ENCODE data around the gene DTX3.

Gene DTX3

DNA sequence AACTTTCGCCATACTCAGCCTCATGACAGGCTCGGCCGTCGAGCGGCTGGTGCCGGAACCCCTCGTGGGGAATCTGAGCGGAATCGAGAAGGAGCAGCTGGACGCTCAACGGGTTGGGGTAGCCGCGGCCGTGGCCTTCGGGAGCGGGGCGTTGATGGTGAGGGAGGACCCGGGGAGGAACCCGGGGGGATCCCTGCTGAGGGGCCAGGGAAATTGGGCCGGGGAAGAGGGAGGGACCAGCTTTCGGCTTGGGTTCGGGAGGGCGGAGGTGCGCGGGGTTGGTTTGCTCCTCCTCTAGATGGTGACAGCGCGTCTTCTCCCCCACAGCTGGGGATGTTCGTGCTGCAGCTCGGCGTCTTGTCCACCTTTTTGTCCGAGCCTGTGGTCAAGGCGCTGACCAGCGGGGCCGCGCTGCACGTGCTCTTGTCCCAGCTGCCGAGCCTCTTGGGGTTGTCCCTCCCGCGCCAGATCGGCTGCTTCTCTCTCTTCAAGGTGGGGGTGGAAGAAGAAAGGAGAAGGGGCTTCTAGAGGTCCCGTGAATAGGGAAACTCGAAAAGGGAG is 16.4 kb downstream of the DTX3 start:
- DNase-seq, result no peak

DNA sequence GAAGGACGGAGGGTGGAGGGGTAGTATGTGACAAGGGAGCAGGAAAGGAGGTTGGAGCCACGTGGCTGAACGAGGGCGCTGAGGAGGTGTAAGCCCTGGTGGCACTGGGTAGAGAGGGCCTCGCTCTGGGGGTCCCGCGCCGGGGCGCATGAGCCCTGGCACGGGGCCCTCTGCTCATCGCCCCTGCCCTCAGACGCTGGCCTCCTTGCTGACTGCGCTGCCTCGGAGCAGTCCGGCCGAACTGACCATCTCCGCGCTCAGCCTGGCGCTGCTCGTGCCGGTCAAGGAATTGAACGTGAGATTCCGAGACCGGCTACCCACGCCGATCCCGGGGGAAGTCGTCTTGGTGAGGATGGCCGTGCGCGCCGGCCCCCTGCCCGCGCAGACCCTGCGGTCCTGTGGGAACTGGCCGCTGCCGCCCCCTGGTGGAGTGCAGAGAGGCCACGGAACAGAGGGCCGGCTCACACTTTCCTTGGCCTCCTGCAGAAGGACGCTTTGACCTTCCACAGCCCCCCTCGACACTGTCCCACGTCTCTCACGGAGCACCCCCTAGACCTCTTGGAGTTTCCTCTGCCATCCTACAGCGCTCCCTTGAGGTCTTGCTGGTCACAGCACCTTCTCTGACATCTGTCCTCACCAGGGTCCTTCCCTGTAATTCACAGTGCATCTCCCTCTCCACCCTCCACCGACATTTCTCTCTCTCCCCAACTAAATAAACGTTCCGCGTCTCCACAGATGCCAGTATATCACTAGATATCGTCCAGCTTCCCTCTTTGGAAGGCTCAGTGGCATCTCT is 17.1 kb downstream of the DTX3 start:
- DNase-seq, result peak; percentile 62

DNA sequence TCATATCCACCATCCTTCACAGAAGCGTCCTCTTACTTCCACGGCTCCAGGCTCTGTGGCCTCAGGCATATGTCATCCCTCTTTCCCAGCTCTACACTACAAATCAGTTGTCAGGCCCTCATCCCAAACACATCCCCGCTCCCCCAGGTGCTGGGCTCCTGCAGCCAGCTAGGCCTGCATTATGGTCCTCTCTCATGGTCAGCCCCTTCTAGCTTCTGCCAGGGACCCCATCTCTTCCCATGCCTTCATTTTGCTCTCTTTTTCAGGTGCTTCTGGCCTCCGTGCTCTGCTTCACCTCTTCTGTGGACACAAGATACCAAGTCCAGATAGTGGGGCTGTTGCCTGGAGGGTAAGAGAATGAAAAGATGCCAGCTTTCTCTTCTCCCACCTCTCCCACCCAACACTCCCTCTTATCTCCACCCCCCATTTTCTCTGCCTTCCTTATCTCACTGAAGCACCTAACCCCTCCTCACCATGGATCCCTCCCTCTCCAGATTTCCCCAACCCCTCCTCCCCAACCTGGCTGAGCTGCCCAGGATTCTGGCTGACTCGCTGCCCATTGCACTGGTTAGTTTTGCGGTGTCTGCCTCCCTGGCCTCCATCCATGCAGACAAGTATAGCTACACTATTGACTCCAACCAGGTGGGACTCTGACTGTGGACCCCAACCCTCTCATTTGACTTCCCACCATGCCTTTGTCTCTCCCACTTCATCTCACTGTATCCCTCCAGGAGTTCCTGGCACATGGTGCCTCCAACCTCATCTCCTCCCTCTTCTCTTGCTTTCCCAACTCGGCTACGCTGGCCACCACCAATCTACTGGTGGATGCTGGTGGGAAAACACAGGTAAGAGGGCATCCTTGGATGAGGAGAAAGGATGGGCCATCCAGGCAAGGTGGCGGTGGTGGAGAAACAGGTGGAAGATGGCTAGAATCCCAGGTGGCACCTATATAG is 17.9 kb downstream of the DTX3 start:
- DNase-seq, result no peak

DNA sequence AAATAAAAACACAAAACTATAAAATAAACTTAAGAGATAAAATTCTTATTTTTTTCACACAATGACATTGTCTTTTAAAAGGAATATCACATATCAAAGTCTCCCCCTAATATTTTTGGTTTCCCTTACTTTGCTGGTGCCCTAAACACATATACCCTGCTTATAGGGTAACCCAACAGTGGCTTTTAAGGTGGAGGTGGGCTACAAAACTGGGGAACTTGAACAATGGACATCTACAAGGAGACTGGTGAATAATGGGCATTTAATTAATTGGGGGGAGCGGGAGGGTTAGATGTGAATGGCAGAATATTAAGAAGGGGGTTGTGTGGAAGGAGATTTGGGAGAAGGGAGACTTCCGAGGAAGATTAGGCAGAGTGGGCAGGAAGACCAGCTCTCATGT is 18.8 kb downstream of the DTX3 start:
- DNase-seq, result no peak

DNA sequence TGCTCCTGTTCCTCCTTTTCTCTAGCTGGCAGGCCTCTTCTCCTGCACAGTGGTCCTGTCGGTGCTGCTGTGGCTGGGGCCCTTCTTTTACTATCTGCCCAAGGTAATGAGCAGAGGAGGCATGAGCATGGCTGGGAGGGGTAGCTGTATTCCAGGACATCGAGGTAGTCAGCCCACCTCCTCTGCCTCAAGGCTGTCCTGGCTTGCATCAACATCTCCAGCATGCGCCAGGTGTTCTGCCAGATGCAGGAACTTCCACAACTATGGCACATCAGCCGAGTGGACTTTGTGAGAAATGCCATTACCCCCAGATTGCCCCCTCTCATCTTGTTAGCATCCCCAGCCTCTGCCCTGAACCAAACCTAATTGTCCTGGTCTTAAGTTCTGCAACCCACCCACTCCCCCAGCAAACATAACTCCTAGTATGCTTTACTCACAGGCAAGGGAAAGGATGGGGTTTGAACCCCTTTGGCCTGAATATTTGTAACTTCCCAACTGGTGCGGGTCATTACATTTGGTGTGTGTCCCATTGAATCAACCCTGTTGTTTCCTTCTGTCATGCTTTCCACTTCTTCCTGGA is 19.3 kb downstream of the DTX3 start:
- DNase-seq, result no peak

DNA sequence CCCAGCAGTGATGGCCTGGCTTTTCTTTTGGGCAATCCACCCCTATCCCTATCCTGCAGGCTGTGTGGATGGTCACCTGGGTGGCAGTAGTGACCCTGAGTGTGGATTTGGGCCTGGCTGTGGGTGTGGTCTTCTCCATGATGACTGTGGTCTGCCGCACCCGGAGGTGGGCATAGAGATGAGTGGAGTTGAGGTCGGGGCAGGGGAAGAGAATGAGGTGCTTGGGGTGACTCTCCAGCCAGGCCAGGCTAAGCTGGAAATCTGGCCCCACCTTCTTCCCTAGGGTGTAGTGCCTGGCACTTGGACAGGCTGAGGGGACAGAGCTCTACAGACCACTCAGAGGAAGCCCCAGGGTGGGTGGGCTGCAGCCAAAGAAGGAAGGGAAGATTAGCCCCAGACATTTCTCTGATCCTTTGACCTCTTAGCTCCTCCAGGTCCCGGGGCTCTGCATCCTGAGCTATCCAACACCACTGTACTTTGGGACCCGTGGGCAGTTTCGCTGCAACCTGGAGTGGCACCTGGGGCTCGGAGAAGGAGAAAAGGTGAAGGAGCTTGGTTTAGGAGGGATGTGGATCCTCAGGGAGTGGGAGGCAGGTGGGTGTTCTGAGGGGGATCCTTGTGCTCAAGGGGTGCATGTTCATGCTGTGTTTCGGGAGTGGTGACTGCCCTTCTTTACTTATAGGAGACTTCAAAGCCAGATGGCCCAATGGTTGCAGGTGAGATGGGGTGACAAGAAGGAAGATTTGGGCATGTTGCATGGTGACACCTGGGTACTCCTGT is 20.0 kb downstream of the DTX3 start:
- DNase-seq, result no peak

DNA sequence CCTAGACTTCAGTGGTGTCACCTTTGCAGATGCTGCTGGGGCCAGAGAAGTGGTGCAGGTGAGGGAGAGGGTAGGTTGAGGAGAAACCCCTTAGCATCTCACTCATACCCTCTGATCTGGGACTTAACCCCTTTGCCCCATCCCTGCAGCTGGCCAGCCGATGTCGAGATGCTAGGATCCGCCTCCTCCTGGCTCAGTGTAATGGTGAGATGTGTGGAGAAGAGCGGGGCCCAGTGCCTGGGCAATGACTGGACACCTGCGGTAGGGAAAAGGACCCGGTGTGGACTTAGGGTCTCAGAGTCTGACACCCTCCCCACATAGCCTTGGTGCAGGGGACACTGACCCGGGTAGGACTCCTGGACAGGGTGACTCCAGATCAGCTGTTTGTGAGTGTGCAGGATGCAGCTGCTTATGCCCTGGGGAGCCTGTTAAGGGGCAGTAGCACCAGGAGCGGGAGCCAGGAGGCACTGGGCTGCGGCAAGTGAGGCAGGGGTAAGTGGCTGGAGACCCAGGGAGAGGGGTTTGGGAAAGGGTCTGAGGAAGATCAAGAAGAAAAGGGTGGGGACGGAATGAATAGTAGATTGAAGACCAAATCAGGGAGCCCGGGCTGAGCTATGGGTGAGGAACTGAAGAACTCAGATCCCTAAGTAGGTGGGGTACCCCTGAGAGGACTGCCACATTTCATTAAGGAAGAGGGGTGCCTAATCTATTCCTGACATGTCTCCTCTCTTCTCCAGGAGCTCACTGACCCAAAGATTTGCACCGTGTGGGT is 20.8 kb downstream of the DTX3 start:
- no peak for DNase-seq

DNA sequence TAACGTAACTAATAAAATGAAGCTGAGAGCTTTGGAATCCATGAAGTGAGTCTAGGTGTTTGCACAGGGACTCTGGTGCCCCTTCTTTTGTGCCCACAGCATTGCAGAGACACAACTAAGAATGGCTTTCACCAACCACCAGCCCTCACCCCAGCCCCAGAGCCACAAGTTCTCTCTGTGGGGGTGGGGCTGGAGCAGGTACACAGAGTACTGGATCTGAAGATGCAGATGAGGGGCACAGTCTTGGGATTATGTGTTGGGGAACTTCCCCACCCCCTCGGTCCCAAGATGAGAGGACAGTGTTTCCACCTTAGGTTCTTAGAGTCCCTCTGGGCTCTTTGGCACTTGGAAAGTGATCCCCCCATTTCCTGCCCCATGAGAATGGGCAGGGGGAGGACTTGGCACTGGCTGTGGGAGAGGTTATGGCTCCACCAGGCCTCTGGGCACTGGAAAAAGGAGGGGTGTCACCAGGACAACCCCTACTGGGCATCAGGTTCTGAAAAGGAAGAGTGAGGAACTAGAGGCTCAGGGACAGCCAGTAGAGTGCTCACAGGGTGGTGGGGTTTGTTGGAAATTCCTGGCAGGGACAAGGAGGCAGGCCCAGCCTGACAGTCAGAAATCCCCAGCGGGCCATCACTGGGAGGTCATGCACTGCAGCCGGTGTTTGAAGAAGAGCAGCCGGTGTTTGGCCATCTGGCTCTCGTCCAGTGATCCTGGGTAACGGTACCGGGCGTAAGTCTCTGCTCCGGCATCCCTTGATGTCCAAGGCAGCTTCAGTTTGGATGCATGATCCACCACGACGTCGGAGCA is 21.7 kb downstream of the DTX3 start:
- DNase-seq, result no peak

DNA sequence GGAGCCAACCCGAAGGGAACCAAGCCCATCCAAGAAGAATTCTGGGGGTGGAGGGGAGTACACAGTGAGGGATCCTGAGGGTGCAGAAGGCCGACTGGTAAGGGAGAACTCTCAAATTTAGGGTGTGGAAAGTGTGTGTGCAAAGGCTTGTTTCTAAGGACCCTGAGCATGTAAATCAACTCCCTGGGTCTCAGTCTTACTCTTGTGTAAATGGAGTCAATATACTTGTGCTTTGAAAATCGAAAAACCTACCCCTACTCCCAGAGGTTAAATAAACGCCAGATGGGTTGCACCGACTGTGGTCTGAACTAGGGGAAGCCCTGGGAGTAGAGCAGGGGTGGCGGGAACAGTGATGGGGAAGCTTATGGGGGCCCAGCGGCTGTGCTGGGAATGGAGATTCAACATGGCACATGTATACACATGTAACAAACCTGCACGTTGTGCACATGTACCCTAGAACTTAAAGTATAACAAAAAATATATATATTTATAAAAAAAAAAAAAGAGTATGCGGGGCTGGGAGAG is 22.4 kb downstream of the DTX3 start:
- no peak for DNase-seq

DNA sequence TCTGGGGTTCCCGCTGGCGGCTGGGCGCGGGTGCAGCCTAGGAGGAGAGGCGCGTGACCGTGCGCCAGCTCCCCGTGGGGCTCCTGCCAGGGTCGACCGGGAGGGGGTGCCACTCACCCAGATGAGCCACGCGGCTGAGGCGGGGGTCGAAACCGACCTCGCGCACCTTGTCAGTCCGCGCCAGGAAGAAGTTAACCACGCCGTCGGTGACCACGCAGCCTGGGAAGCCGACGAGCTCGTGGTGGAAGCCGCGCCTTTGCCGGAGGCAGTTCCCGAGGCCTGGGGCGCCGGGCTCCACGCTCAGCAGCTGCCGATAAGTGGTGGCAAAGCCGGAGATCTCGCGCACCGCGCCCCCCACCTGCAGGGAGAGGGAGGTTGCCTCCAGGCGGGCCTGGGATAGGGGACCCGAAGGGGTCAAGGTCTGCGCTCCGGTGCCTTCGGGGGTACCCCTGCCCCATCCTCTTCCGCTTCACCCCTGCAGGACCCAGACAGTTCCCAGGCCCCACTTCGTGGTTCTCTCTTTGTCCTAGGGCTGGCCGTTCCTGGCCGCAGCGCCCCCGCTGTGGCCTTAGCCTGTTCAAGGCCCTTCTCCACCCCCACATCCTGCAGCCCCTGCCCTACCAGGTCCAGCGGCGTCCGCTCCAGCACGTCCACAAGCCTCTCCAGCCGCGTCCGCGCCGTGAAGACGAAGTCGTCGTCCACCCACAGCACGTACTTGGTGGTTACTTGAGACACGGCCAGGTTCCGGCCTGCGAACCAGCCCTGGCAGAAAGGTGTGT is 23.1 kb downstream of the DTX3 start:
- DNase-seq, result no peak

DNA sequence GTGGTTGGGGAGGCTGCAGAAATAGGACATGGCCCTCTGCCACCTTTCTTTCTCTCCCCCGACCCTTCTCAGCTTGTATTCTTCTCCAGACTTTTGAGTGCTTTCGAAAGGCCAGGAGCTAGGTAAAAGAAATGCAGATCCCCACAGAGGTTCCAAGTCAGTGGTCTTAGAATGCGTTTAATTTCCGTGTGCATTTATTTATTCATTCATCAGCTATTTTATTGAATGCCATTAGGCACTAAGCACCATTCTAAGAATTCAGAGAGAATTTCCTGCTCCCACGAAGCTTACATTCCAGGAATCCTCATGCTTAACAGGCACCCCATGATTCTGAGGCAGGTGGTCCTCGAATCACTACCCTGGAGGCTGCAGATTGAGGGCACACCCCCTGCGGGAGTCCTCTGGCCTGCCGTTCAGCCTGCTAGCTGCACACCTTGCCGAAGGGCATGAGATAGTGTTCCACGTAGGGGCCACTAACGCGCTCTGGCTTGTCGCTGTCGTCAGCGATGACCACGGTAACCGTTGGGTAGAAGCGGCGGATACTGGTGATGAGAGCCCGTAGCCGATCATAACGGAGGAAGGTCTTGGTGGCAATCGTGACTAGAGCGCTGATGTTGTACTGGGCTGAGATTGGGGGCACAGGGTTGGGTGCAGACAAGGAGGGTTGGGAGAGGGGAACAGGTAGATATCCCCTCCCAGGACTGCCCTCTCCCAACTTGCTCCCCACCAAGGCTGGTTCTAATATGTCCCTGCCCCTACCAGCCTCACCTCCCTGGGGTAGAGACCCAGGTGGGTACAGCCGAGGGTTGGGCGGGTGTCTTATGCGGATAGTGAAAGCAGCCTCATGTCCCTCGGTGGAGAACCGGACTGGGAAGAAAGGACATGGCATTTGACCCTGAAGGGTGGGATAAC is 23.9 kb downstream of the DTX3 start:
- no peak for DNase-seq

DNA sequence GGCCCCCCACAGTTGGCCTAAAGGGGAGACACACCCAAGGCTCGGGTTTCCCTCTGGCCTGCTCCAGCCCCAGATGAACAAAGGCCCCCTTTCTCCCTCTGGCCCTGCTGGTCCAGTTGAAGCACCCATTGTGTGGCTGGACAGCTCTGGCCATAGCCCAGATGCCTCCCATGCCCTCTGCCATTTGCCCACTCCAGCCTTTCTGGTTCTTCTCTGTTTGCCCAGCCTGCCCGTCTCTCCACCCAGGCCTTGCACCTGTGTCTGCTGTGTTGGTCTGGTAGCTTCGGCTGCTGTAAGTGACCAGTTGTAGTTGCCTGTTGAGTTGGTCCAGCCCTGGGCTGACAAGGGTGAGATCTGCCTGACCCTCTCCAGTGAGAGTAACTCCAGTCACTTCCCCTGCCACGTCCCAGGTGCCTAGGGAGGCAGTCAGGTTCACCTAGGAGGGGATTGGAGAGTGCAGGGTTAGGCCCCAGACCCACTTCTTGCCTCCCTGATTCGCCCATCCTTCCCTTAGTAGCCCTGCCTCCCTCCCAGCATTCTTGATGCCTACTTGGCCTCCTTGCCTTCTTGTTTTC is 25.4 kb downstream of the DTX3 start:
- DNase-seq, result no peak

DNA sequence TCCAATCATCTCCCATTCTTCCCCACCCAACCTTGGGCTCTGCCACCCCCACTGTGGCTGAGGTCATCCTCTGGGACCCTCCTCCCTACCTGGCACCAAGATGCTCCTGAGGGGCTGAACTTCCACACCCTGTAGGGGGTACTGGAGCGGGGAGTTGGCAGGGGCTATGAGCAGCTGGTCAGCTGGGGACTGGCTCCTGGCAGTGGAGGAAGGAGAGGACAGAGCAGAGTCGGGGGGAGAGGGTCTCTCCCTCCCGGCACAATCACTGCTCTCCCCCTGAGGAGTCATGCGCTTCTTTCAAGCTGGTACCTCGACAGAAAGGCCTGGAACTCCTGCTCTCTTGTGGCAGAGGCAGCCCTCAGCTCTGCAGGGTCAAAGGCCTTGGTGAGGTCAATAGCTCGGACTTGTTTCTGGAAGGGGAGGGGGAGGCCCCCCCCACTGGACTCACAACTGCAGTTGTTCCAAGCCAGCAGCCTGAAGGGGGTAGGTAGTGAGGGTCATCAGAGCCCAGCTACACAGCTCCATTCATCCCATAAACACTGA is 26.3 kb downstream of the DTX3 start:
- no peak for DNase-seq

DNA sequence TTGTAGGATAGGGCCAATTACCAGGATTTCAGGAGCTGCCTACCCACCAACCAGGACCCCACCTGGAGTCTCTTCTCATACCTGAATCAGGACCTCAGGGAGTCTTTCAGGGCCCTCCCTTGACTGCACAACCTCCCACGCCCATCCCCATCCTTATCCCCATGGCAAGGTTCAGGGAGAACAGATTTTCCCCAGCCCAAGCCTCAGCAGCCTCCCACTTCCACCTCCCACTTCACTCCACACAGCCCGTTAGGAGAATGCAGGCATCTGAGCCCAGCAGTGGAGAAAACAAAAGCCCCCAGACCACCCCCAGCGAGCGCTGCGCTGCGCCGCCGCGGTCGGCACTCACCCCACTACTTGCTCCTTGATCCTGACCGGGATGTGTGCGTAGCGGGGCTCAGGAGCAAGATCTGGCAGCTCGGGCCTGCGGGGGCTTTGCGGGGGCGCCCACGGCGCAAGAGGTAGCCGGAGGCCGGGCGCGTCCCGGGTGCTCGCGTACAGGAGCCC is 27.0 kb downstream of the DTX3 start:
- no peak for DNase-seq

DNA sequence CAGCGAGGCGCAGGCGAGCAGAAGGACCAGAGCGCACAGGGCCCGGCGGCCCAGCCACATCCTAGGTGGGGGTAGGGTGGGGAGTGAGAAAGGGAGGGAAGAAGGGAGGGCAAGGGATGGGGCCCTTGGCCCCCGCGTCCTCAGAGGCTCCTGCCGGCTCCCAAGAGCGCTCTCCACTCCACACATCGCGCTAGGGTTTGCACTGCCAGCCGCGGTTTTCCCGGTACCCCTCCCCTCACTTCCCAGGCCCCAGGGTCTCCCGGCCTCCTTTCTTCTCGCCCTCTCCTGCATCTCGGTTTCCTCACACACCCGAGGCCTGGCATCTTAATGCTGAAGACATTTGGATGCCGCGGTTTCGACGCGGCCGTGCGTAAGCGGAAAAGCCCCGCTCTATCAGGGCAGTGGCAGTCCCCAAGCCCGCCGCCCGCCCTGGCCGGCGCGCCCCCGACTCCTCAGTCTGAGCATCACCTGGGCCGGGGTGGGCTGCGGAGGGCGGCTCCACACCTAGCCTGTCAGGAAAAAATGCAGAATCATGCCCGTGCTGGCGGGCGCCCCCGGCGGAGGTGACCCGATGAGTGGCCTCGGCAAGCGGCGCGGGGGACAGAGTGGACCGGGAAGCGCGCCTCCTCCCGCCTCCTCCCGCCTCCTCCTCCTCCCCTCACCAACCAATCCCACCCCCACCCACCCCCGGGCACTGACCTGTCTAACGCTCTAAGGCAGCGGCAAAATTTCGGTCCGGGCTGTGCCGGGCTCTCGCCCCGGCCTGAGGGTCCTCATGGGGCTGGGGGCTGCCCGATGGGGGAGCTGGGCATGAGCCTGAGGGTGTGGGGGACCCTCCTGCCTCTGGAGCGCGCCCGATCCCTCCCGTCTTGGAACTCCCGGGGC is 27.7 kb downstream of the DTX3 start:
- peak; percentile 44 for DNase-seq
